ENCODE results near the gene SLC26A1. TPM values are rescaled to one million over a fixed set of nuclear protein-coding genes. Genes with fewer than 3 reads are reported as not detected.
A peak's percentile ranks its signal among the peaks of the same experiment; 100 is the strongest.

The SLC26A1 gene
- total and polyA plus RNA-seq, 2 experiments from 2014 or later = 0.22 to 1.8 TPM

GRCh38 chr4:971666-972500 lies 21.3 kb downstream of the SLC26A1 start:
- H3K4me2 ChIP-seq (ENCODE audit: unreplicated experiment) = peak overlapping the region; percentile 67
- H3K27ac ChIP-seq = no peak overlapping the region
- peaks cover 14% of the 10 kb centered on the region; the same call in 1 of the 2 replicates for H3K79me2 ChIP-seq (ENCODE audit: insufficient read depth)
- no peaks in the 10 kb centered on the region for H4K20me1 ChIP-seq (ENCODE audit: insufficient read depth)
- H3K27me3 ChIP-seq (replicated peaks; ENCODE audit: insufficient read depth) = no peaks in the 10 kb centered on the region
- 53 to 54% methylated on average over 22 to 24 of the region's 24 CpGs for WGBS, 2 experiments (ENCODE audit: low coverage in 1 of 2, low lambda C conversion rate in 2 of 2, missing lambda C conversion rate in 2 of 2)
- no peaks in the 10 kb centered on the region for H3F3A ChIP-seq (ENCODE audit: insufficient read depth)
- no peaks in the 10 kb centered on the region for H3K9me3 ChIP-seq (ENCODE audit: low read depth)
- DNase-seq = peak; percentile 18
- H3K9me2 ChIP-seq (ENCODE audit: insufficient read depth) = no peaks in the 10 kb centered on the region
- in situ Hi-C loops (cut with MboI) = no loop called here
- H2AFZ ChIP-seq = no peak overlapping the region
- H3K9ac ChIP-seq = peak overlapping the region; percentile 75
- H3K4me1 ChIP-seq (ENCODE audit: insufficient read depth) = peaks cover 5% of the 10 kb centered on the region; the same call in 1 of the 2 replicates
- peak overlapping the region; percentile 77 for H3K4me3 ChIP-seq
- no peaks in the 10 kb centered on the region for H3K36me3 ChIP-seq (ENCODE audit: low read depth)
- no peak for TF ChIP-seq EZH2phosphoT487 (IDR thresholded peaks at IDR 0.05; ENCODE audit: insufficient read depth, low read depth)
- no peak for TF ChIP-seq EZH2 (IDR thresholded peaks at IDR 0.05; ENCODE audit: insufficient read depth, poor library complexity, severe bottlenecking)

GRCh38 chr4:970854-971520 lies 22.2 kb downstream of the SLC26A1 start:
- no peak overlapping the region for H3K4me2 ChIP-seq (ENCODE audit: unreplicated experiment)
- H3K4me3 ChIP-seq = no peak overlapping the region
- no peak for TF ChIP-seq EZH2 (IDR thresholded peaks at IDR 0.05; ENCODE audit: insufficient read depth, poor library complexity, severe bottlenecking)
- TF ChIP-seq EZH2phosphoT487 (IDR thresholded peaks at IDR 0.05; ENCODE audit: insufficient read depth, low read depth) = no peak
- H3F3A ChIP-seq (ENCODE audit: insufficient read depth) = no peaks in the 10 kb centered on the region
- in situ Hi-C loops (cut with MboI) = no loop called here
- H2AFZ ChIP-seq = no peak overlapping the region
- H3K9me3 ChIP-seq (ENCODE audit: low read depth) = no peaks in the 10 kb centered on the region
- H3K27ac ChIP-seq = no peak overlapping the region
- WGBS, 2 experiments (ENCODE audit: low coverage in 1 of 2, low lambda C conversion rate in 2 of 2, missing lambda C conversion rate in 2 of 2) = 75 to 80% methylated on average over 17 of the region's 17 CpGs
- H4K20me1 ChIP-seq (ENCODE audit: insufficient read depth) = no peaks in the 10 kb centered on the region
- no peaks in the 10 kb centered on the region for H3K27me3 ChIP-seq (replicated peaks; ENCODE audit: insufficient read depth)
- DNase-seq = peak; percentile 24
- no peak overlapping the region for H3K9ac ChIP-seq
- peaks cover 5% of the 10 kb centered on the region; the same call in 1 of the 2 replicates for H3K4me1 ChIP-seq (ENCODE audit: insufficient read depth)
- peaks cover 14% of the 10 kb centered on the region; the same call in 1 of the 2 replicates for H3K79me2 ChIP-seq (ENCODE audit: insufficient read depth)
- no peaks in the 10 kb centered on the region for H3K9me2 ChIP-seq (ENCODE audit: insufficient read depth)
- no peaks in the 10 kb centered on the region for H3K36me3 ChIP-seq (ENCODE audit: low read depth)

- Histone ChIP-seq H3K36me3 (ENCODE audit: low read depth) (no peaks in the 10 kb centered on the region), H3K4me3 (no peak overlapping the region), H3K27me3 (replicated peaks; ENCODE audit: insufficient read depth) (no peaks in the 10 kb centered on the region), H3K9ac (no peak overlapping the region), H4K20me1 (ENCODE audit: insufficient read depth) (no peaks in the 10 kb centered on the region), H3K27ac (no peak overlapping the region), H3K4me1 (ENCODE audit: insufficient read depth) (peaks cover 5% of the 10 kb centered on the region; the same call in 1 of the 2 replicates), H3K4me2 (ENCODE audit: unreplicated experiment) (no peak overlapping the region), H2AFZ (no peak overlapping the region), H3K79me2 (ENCODE audit: insufficient read depth) (peaks cover 14% of the 10 kb centered on the region; the same call in 1 of the 2 replicates), H3K9me2 (ENCODE audit: insufficient read depth) (no peaks in the 10 kb centered on the region), H3F3A (ENCODE audit: insufficient read depth) (no peaks in the 10 kb centered on the region), H3K9me3 (ENCODE audit: low read depth) (no peaks in the 10 kb centered on the region)
- in situ Hi-C loops (cut with MboI) = no loop called here
- WGBS, 2 experiments (ENCODE audit: low coverage in 1 of 2, low lambda C conversion rate in 2 of 2, missing lambda C conversion rate in 2 of 2) = 88 to 95% methylated on average over 23 to 25 of the region's 25 CpGs
- TF ChIP-seq EZH2 (IDR thresholded peaks at IDR 0.05; ENCODE audit: insufficient read depth, poor library complexity, severe bottlenecking) (no peak), EZH2phosphoT487 (IDR thresholded peaks at IDR 0.05; ENCODE audit: insufficient read depth, low read depth) (no peak)
- no peak for DNase-seq
Measured at GRCh38 chr4:970046-970745, 23.0 kb downstream of the SLC26A1 start.
